SK-N-SH (cell line): ENCODE measurements around the gene SPAG8. TPM values are rescaled to one million over a fixed set of nuclear protein-coding genes. Genes with fewer than 3 reads are reported as not detected.

ENCODE experiments used
- CTCF ChIA-PET: fragments of 300-600, 350-600 bp; formaldehyde crosslinking; extraction: SDS; loops from one replicate; lab custom pipeline; 2021; lab: Yijun Ruan, JAX
- POLR2A ChIA-PET: fragments of 350-600 bp; sonication (Branson Sonifier 250); formaldehyde crosslinking; extraction: SDS; loops from one replicate; lab custom pipeline; 2020; ENCODE audit warnings: antibody characterized with exemption, inconsistent platforms; lab: Yijun Ruan, JAX
- DNase-seq: peaks from one replicate; pipeline ENCODE4 v3.0.0; 2012
- H2AFZ ChIP-seq: fragments of 200-600 bp; sonication (generic); 2 replicates; pipeline ENCODE4 v1.8.1; 2016; ENCODE audit warnings: antibody characterized with exemption, mild to moderate bottlenecking, low read depth
- H3F3A ChIP-seq: fragments of 200-600 bp; sonication (generic); replicated peaks from 2 replicates; pipeline ENCODE3; 2016; ENCODE audit warnings: antibody characterized with exemption, mild to moderate bottlenecking; ENCODE audit not compliant: insufficient read depth
- H3K27ac ChIP-seq, 2 experiments: fragments of 200-500 bp in 1 of 2; fragments of 200-600 bp in 1 of 2; sonication (Bioruptor generic) in 1 of 2; sonication (generic), shearing (Covaris generic) in 1 of 2; 2 replicates each; pipeline versions ENCODE4 v1.5.1 to v1.6.1; 2014 to 2016; ENCODE audit warnings: low read depth in 2 of 2, inconsistent platforms in 1 of 2, low read length in 1 of 2, mild to moderate bottlenecking in 1 of 2, mixed read lengths in 1 of 2
- H3K27me3 ChIP-seq: fragments of 200-600 bp; sonication (generic), shearing (Covaris generic); 2 replicates; pipeline ENCODE4 v1.6.1; 2016; ENCODE audit warnings: mixed run types; ENCODE audit not compliant: insufficient read depth
- H3K36me3 ChIP-seq, 2 experiments: fragments of 200-500 bp in 1 of 2; fragments of 200-600 bp in 1 of 2; sonication (Bioruptor generic) in 1 of 2; sonication (generic) in 1 of 2; replicated peaks in 1 of 2; 2 replicates each; pipeline versions ENCODE3 to v1.5.1; 2014 to 2016; ENCODE audit warnings: low read length in 1 of 2, mild to moderate bottlenecking in 1 of 2; ENCODE audit not compliant: insufficient read depth in 2 of 2, control insufficient read depth in 1 of 2
- H3K4me1 ChIP-seq, 2 experiments: fragments of 200-500 bp in 1 of 2; fragments of 200-600 bp in 1 of 2; sonication (Bioruptor generic) in 1 of 2; sonication (generic), shearing (Covaris generic) in 1 of 2; 2 replicates each; pipeline versions ENCODE4 v1.5.1 to v1.6.1; 2014 to 2016; ENCODE audit warnings: low read depth in 1 of 2, low read length in 1 of 2, mixed run types in 1 of 2; ENCODE audit not compliant: insufficient read depth in 2 of 2, control insufficient read depth in 1 of 2
- H3K4me2 ChIP-seq: fragments of 200-600 bp; sonication (generic), shearing (Covaris generic); 2 replicates; pipeline ENCODE4 v1.6.1; 2017; ENCODE audit warnings: mixed run types
- H3K4me3 ChIP-seq, 2 experiments: fragments of 200-500 bp in 1 of 2; fragments of 200-600 bp in 1 of 2; sonication (Bioruptor generic) in 1 of 2; sonication (generic), shearing (Covaris generic) in 1 of 2; 2 replicates each; pipeline versions ENCODE4 v1.5.1 to v1.8.1; 2014 to 2016; ENCODE audit warnings: low read depth in 2 of 2, inconsistent platforms in 1 of 2, low read length in 1 of 2, mild to moderate bottlenecking in 1 of 2, mixed read lengths in 1 of 2, moderate library complexity in 1 of 2
- H3K79me2 ChIP-seq: fragments of 200-600 bp; sonication (generic); 2 replicates; pipeline ENCODE4 v1.8.1; 2017; ENCODE audit warnings: mild to moderate bottlenecking; ENCODE audit not compliant: insufficient read depth
- H3K9ac ChIP-seq: fragments of 200-600 bp; sonication (generic); 2 replicates; pipeline ENCODE4 v1.6.1; 2017; ENCODE audit warnings: mixed run types
- H3K9me2 ChIP-seq: fragments of 200-600 bp; sonication (generic); 2 replicates; pipeline ENCODE4 v1.6.1; 2017; ENCODE audit warnings: mixed run types
- H3K9me3 ChIP-seq: fragments of 200-600 bp; sonication (generic); 2 replicates; pipeline ENCODE4 v1.6.1; 2017; ENCODE audit warnings: mixed run types, mild to moderate bottlenecking, moderate library complexity
- H4K20me1 ChIP-seq: fragments of 200-600 bp; sonication (generic); 2 replicates; pipeline ENCODE4 v1.6.1; 2017; ENCODE audit warnings: mild to moderate bottlenecking, mixed run types; ENCODE audit not compliant: insufficient read depth
- CHD2 ChIP-seq: fragments of 150-350 bp; IDR thresholded peaks from 2 replicates; pipeline ENCODE4 v1.6.1; 2018; ENCODE audit warnings: low read length; ENCODE audit not compliant: partially characterized antibody
- ELF1 ChIP-seq: IDR thresholded peaks from 2 replicates; pipeline ENCODE4 v1.4.0; 2012
- EZH2phosphoT487 ChIP-seq: fragments of 200-600 bp; sonication (generic); IDR thresholded peaks from 2 replicates; pipeline ENCODE4 v1.6.1; 2017; ENCODE audit warnings: low read depth, mixed run types, mild to moderate bottlenecking, antibody characterized with exemption, moderate library complexity, borderline replicate concordance
- GATA2 ChIP-seq: sonication (generic); formaldehyde crosslinking; IDR thresholded peaks from 2 replicates; pipeline ENCODE4 v1.5.0; 2020; ENCODE audit warnings: mild to moderate bottlenecking, missing genetic modification reagents
- JUND ChIP-seq: IDR thresholded peaks from 2 replicates; pipeline ENCODE4 v1.4.0; 2012
- MEF2A ChIP-seq: IDR thresholded peaks from 2 replicates; pipeline ENCODE4 v1.4.0; 2012; ENCODE audit warnings: low read depth, borderline replicate concordance
- MXI1 ChIP-seq: IDR thresholded peaks from 2 replicates; pipeline ENCODE4 v1.6.1; 2012; ENCODE audit warnings: mild to moderate bottlenecking, low read depth, low read length, improper control_type of control experiment
- NRF1 ChIP-seq: IDR thresholded peaks from 2 replicates; pipeline ENCODE4 v1.6.1; 2012; ENCODE audit warnings: low read depth, mild to moderate bottlenecking, low read length
- POLR2AphosphoS5 ChIP-seq: IDR thresholded peaks from 2 replicates; pipeline ENCODE4 v1.6.1; 2012; ENCODE audit warnings: low read depth, low read length
- RFX5 ChIP-seq: IDR thresholded peaks from 2 replicates; pipeline ENCODE4 v1.6.1; 2012; ENCODE audit warnings: mild to moderate bottlenecking, improper control_type of control experiment, low read length
- RXRA ChIP-seq: IDR thresholded peaks from 2 replicates; pipeline ENCODE4 v1.4.0; 2012; ENCODE audit warnings: low read depth, mild to moderate bottlenecking, borderline replicate concordance
- SMC3 ChIP-seq: IDR thresholded peaks from 2 replicates; pipeline ENCODE4 v1.6.1; 2012; ENCODE audit warnings: low read depth, low read length, improper control_type of control experiment
- TAF1 ChIP-seq: IDR thresholded peaks from 2 replicates; pipeline ENCODE4 v1.6.1; 2012; ENCODE audit warnings: low read depth, mild to moderate bottlenecking, low read length, moderate library complexity, borderline replicate concordance
- WGBS: methylation state at CpG from one replicate; pipeline ENCODE4 v1.1.6; 2017; ENCODE audit warnings: low lambda C conversion rate; 5-methylcytosine and 5-hydroxymethylcytosine counted together
- polyA plus RNA-seq, 3 experiments: library from polyadenylated mRNA; depleted of rRNA; stranded (reverse); fragments of >200 nt; gene quantifications; 2 replicates each; pipeline ENCODE4 v1.2.3, GENCODE V29; 2012
- TF ChIP-seq, protein P1 (sequence below): IDR thresholded peaks from 2 replicates; pipeline ENCODE4 v1.4.0; 2012; ENCODE audit warnings: low read depth, borderline replicate concordance
- TF ChIP-seq, protein P2 (sequence below): fragments of 200-600 bp; sonication (generic); IDR thresholded peaks from 2 replicates; pipeline ENCODE4 v1.6.1; 2017; ENCODE audit warnings: antibody characterized with exemption, mild to moderate bottlenecking, moderate library complexity
- TF ChIP-seq, protein P3 (sequence below): fragments of 150-350 bp; IDR thresholded peaks from 2 replicates; pipeline ENCODE4 v1.6.1; 2017; ENCODE audit warnings: antibody characterized with exemption, low read length, low read depth, borderline replicate concordance
- TF ChIP-seq, protein P4 (sequence below): fragments of 150-350 bp; IDR thresholded peaks from 2 replicates; pipeline ENCODE4 v1.6.1; 2016; ENCODE audit warnings: mild to moderate bottlenecking, low read depth, low read length
- TF ChIP-seq, protein P5 (sequence below): IDR thresholded peaks from 2 replicates; pipeline ENCODE4; 2012
- TF ChIP-seq, protein P6 (sequence below): IDR thresholded peaks from 2 replicates; pipeline ENCODE4 v1.6.1; 2012; ENCODE audit warnings: mild to moderate bottlenecking, low read depth, low read length, moderate library complexity

Gene SPAG8
- polyA plus RNA-seq, 1 of the 3 experiments (the other 2 are of a cell fraction), result 1.5 TPM

DNA sequence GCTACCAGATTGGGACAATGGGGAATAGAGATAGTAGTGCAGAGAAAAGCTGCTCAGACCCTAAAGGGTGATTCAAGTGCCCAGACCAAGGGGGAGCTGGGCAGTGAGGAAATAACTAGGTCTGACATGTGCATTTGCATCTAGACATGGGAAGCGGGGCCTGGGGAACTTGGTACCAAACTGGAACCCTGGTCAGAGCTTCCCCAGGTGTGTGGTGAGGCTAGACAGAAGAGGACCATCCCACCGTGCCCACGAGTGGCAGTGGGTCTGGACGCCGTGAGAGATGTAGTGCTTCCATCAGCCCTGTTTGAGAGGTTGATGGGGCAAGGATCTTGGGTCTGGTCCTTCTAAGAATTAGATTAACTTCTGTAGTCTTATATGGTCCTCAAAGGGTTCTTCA lies 24.5 kb upstream of the SPAG8 start:
- TF ChIP-seq, protein P1, sequence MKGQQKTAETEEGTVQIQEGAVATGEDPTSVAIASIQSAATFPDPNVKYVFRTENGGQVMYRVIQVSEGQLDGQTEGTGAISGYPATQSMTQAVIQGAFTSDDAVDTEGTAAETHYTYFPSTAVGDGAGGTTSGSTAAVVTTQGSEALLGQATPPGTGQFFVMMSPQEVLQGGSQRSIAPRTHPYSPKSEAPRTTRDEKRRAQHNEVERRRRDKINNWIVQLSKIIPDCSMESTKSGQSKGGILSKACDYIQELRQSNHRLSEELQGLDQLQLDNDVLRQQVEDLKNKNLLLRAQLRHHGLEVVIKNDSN, result no peak
- TF ChIP-seq RFX5 (no peak), JUND (no peak), CHD2 (no peak), GATA2 (no peak), EZH2phosphoT487 (no peak), SMC3 (no peak), MEF2A (no peak), NRF1 (no peak), POLR2AphosphoS5 (no peak), ELF1 (no peak), MXI1 (no peak), RXRA (no peak), TAF1 (no peak)
- TF ChIP-seq, protein P2, sequence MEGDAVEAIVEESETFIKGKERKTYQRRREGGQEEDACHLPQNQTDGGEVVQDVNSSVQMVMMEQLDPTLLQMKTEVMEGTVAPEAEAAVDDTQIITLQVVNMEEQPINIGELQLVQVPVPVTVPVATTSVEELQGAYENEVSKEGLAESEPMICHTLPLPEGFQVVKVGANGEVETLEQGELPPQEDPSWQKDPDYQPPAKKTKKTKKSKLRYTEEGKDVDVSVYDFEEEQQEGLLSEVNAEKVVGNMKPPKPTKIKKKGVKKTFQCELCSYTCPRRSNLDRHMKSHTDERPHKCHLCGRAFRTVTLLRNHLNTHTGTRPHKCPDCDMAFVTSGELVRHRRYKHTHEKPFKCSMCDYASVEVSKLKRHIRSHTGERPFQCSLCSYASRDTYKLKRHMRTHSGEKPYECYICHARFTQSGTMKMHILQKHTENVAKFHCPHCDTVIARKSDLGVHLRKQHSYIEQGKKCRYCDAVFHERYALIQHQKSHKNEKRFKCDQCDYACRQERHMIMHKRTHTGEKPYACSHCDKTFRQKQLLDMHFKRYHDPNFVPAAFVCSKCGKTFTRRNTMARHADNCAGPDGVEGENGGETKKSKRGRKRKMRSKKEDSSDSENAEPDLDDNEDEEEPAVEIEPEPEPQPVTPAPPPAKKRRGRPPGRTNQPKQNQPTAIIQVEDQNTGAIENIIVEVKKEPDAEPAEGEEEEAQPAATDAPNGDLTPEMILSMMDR, result no peak
- TF ChIP-seq, protein P3, sequence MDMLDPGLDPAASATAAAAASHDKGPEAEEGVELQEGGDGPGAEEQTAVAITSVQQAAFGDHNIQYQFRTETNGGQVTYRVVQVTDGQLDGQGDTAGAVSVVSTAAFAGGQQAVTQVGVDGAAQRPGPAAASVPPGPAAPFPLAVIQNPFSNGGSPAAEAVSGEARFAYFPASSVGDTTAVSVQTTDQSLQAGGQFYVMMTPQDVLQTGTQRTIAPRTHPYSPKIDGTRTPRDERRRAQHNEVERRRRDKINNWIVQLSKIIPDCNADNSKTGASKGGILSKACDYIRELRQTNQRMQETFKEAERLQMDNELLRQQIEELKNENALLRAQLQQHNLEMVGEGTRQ, result no peak
- TF ChIP-seq, protein P4, sequence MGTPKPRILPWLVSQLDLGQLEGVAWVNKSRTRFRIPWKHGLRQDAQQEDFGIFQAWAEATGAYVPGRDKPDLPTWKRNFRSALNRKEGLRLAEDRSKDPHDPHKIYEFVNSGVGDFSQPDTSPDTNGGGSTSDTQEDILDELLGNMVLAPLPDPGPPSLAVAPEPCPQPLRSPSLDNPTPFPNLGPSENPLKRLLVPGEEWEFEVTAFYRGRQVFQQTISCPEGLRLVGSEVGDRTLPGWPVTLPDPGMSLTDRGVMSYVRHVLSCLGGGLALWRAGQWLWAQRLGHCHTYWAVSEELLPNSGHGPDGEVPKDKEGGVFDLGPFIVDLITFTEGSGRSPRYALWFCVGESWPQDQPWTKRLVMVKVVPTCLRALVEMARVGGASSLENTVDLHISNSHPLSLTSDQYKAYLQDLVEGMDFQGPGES, result no peak
- TF ChIP-seq, protein P5, sequence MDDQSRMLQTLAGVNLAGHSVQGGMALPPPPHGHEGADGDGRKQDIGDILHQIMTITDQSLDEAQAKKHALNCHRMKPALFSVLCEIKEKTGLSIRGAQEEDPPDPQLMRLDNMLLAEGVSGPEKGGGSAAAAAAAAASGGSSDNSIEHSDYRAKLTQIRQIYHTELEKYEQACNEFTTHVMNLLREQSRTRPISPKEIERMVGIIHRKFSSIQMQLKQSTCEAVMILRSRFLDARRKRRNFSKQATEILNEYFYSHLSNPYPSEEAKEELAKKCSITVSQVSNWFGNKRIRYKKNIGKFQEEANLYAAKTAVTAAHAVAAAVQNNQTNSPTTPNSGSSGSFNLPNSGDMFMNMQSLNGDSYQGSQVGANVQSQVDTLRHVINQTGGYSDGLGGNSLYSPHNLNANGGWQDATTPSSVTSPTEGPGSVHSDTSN, result no peak
- TF ChIP-seq, protein P6, sequence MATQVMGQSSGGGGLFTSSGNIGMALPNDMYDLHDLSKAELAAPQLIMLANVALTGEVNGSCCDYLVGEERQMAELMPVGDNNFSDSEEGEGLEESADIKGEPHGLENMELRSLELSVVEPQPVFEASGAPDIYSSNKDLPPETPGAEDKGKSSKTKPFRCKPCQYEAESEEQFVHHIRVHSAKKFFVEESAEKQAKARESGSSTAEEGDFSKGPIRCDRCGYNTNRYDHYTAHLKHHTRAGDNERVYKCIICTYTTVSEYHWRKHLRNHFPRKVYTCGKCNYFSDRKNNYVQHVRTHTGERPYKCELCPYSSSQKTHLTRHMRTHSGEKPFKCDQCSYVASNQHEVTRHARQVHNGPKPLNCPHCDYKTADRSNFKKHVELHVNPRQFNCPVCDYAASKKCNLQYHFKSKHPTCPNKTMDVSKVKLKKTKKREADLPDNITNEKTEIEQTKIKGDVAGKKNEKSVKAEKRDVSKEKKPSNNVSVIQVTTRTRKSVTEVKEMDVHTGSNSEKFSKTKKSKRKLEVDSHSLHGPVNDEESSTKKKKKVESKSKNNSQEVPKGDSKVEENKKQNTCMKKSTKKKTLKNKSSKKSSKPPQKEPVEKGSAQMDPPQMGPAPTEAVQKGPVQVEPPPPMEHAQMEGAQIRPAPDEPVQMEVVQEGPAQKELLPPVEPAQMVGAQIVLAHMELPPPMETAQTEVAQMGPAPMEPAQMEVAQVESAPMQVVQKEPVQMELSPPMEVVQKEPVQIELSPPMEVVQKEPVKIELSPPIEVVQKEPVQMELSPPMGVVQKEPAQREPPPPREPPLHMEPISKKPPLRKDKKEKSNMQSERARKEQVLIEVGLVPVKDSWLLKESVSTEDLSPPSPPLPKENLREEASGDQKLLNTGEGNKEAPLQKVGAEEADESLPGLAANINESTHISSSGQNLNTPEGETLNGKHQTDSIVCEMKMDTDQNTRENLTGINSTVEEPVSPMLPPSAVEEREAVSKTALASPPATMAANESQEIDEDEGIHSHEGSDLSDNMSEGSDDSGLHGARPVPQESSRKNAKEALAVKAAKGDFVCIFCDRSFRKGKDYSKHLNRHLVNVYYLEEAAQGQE, result no peak
- TF ChIP-seq, all 33 proteins: peak for 0
- no peaks in the 10 kb centered on the region for H3F3A ChIP-seq
- H3K4me1 ChIP-seq, result peaks cover 0 to 4% of the 10 kb centered on the region in 2 experiments; a peak in 1 of 4 replicates
- H3K27me3 ChIP-seq, result no peaks in the 10 kb centered on the region
- H3K9me2 ChIP-seq, result no peaks in the 10 kb centered on the region
- no peaks in the 10 kb centered on the region for H3K9me3 ChIP-seq
- 81% methylated on average over 5 of the region's 5 CpGs for whole genome bisulfite sequencing
- H3K79me2 ChIP-seq, result no peaks in the 10 kb centered on the region
- no peak overlapping the region for H3K27ac ChIP-seq
- CTCF ChIA-PET, result interaction anchor here (1.0 to 2.6 kb wide), 4 partner anchors 11 to 46 kb away, joined by 4 to 21 read pairs (median 6); partner anchors contain the start of gene HINT2
- no peaks in the 10 kb centered on the region for H4K20me1 ChIP-seq
- H3K36me3 ChIP-seq, result no peaks in the 10 kb centered on the region
- POLR2A ChIA-PET, result no interaction called here
- H3K9ac ChIP-seq, result no peak overlapping the region
- DNase-seq, result no peak
- no peak overlapping the region for H3K4me2 ChIP-seq
- H3K4me3 ChIP-seq, result no peak overlapping the region
- no peak overlapping the region for H2AFZ ChIP-seq
